ENCODE results near the gene GIPC2.

GRCh38 chr1:78170859-78171258 lies 125.1 kb downstream of the GIPC2 start:
- no peak for TF ChIP-seq POLR2A (IDR thresholded peaks at IDR 0.05; ENCODE audit: low read length)
- no peak for TF ChIP-seq GATA1 (IDR thresholded peaks at IDR 0.05; ENCODE audit: low read depth, low read length)
